Measurements from ENCODE around the gene WDHD1.

DNA sequence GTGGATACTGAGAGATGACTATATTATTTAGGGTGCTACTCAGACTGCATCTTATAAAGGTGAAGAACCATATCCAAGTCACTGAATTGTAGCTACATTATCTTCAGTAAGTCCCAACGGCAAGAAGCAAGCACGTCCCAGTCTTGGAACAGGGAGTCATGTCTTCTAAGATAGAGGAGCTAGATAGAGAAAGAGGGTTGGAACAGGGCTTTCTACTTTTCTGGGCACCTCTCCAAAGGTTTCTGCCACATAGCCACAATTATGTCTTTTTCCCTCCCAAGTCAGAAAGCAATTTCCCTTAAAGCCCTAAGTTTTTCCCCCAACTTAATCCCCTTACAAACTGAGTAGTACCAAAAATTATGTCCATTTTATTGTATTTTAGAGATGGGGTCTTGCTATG lies 47.0 kb upstream of the WDHD1 start:
- TF ChIP-seq, protein P1, sequence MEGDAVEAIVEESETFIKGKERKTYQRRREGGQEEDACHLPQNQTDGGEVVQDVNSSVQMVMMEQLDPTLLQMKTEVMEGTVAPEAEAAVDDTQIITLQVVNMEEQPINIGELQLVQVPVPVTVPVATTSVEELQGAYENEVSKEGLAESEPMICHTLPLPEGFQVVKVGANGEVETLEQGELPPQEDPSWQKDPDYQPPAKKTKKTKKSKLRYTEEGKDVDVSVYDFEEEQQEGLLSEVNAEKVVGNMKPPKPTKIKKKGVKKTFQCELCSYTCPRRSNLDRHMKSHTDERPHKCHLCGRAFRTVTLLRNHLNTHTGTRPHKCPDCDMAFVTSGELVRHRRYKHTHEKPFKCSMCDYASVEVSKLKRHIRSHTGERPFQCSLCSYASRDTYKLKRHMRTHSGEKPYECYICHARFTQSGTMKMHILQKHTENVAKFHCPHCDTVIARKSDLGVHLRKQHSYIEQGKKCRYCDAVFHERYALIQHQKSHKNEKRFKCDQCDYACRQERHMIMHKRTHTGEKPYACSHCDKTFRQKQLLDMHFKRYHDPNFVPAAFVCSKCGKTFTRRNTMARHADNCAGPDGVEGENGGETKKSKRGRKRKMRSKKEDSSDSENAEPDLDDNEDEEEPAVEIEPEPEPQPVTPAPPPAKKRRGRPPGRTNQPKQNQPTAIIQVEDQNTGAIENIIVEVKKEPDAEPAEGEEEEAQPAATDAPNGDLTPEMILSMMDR (IDR thresholded peaks at IDR 0.05), result no peak
- TF ChIP-seq POLR2A (IDR thresholded peaks at IDR 0.05), result no peak

Data from thyroid gland (tissue), 4 donors.